Measurements from ENCODE around the gene DRAXIN. TPM values are rescaled to one million over a fixed set of nuclear protein-coding genes. Genes with fewer than 3 reads are reported as not detected.

DRAXIN gene
- total RNA-seq, 1 experiment from 2014 or later = 0.05 TPM

DNA sequence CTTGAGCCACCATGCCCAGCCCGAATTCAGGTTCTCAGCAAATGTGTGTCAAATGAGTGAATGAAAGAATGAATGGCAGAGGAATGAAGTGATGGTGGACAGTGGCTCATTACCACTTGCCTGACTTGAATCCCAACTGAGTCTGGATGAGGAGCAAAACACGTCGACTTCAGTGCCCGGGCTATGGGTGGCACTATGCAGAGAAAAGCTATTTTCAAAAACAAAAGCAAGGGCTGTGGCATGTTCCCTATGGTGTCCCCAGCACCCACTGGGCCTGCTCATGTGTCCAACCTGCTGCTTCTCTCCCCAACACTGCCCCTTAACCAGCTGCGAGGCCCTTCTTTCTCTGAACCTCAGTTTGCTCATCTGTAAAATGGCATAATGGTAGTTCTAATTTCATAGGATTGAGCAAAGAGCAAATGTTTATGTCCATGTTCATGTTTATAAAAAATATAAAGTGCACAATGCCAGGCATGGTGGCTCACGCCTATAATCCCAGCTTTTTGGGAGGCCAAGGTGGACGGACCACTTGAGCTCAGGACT lies 6.2 kb upstream of the DRAXIN start:
- Histone ChIP-seq H3K4me3 (ENCODE audit: low read depth, low read length) (no peak overlapping the region), H3K36me3 (ENCODE audit: control insufficient read depth, insufficient read depth, low read length) (no peaks in the 10 kb centered on the region), H3K27me3 (replicated peaks; ENCODE audit: control insufficient read depth, insufficient read depth, low read length) (peaks cover 1% of the 10 kb centered on the region; the same call in 1 of the 2 replicates), H3K9me3 (no peaks in the 10 kb centered on the region), H3K4me1 (peaks cover 4% of the 10 kb centered on the region; the same call in 1 of the 2 replicates)
- Mint-ChIP-seq H3K4me1 (ENCODE audit: low read depth, unreplicated experiment) (peaks cover 7% of the 10 kb centered on the region), H3K9me3 (ENCODE audit: unreplicated experiment) (no peaks in the 10 kb centered on the region), H3K27me3 (ENCODE audit: insufficient read depth, unreplicated experiment) (peaks cover 7% of the 10 kb centered on the region), H3K36me3 (ENCODE audit: insufficient read depth, unreplicated experiment) (peaks cover 7% of the 10 kb centered on the region), H3K27ac (ENCODE audit: unreplicated experiment) (no peak overlapping the region), H3K4me3 (ENCODE audit: unreplicated experiment) (no peak overlapping the region)
- POLR2A ChIA-PET = no interaction called here
- CTCF ChIA-PET = interaction anchor here (0.7 kb wide), 1 partner anchor 10 kb away, joined by 5 read pairs; no protein-coding TSS in a partner anchor
- no peak for DNase-seq
- no TSS peak for BruUV-seq (replicated peaks)
- intact Hi-C loops (cut with micrococcal nuclease; ENCODE audit: unreplicated experiment) = no loop called here
- no peak for TF ChIP-seq CTCF (IDR thresholded peaks at IDR 0.05; ENCODE audit: insufficient read depth in 1 of 2, low read depth in 1 of 2, low read length in 1 of 2, severe bottlenecking in 1 of 2, unreplicated experiment in 1 of 2)

DNA sequence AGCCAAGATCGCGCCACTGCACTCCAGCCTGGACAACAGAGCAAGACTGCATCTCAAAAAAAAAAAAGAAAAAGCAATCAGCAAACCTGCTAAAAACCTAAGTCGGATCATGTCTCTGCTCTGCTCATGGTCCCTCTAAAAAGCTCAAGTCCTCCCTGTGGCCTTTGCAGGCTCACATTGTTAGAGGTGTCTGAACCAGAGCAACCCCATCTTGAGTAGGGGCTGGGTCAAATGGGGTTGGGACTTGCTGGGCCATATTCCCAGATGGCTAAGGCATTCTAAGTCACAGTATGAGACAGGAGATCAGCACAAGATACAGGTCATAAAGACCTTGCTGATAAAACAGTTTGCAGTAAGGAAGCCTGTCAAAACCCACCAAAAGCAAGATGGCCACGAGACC lies 3.0 kb upstream of the DRAXIN start:
- Histone ChIP-seq H3K27me3 (replicated peaks; ENCODE audit: control insufficient read depth, insufficient read depth, low read length) (no peaks in the 10 kb centered on the region; the same call in 1 of the 2 replicates), H3K4me1 (peaks cover 8% of the 10 kb centered on the region; the same call in 1 of the 2 replicates), H3K9me3 (no peaks in the 10 kb centered on the region), H3K36me3 (ENCODE audit: control insufficient read depth, insufficient read depth, low read length) (no peaks in the 10 kb centered on the region), H3K4me3 (ENCODE audit: low read depth, low read length) (no peak overlapping the region)
- no peak overlapping the region for H3K4me3 Mint-ChIP-seq (ENCODE audit: unreplicated experiment)
- H3K27ac Mint-ChIP-seq (ENCODE audit: unreplicated experiment) = no peak overlapping the region
- H3K36me3 Mint-ChIP-seq (ENCODE audit: insufficient read depth, unreplicated experiment) = no peaks in the 10 kb centered on the region
- TF ChIP-seq CTCF (IDR thresholded peaks at IDR 0.05; ENCODE audit: insufficient read depth in 1 of 2, low read depth in 1 of 2, low read length in 1 of 2, severe bottlenecking in 1 of 2, unreplicated experiment in 1 of 2) = no peak
- no peaks in the 10 kb centered on the region for H3K9me3 Mint-ChIP-seq (ENCODE audit: unreplicated experiment)
- H3K4me1 Mint-ChIP-seq (ENCODE audit: low read depth, unreplicated experiment) = peaks cover 13% of the 10 kb centered on the region
- intact Hi-C loops (cut with micrococcal nuclease; ENCODE audit: unreplicated experiment) = no loop called here
- ChIA-PET CTCF (no interaction called here), POLR2A (no interaction called here)
- BruUV-seq (replicated peaks) = no TSS peak
- DNase-seq = no peak
- peaks cover 20% of the 10 kb centered on the region for H3K27me3 Mint-ChIP-seq (ENCODE audit: insufficient read depth, unreplicated experiment)

DNA sequence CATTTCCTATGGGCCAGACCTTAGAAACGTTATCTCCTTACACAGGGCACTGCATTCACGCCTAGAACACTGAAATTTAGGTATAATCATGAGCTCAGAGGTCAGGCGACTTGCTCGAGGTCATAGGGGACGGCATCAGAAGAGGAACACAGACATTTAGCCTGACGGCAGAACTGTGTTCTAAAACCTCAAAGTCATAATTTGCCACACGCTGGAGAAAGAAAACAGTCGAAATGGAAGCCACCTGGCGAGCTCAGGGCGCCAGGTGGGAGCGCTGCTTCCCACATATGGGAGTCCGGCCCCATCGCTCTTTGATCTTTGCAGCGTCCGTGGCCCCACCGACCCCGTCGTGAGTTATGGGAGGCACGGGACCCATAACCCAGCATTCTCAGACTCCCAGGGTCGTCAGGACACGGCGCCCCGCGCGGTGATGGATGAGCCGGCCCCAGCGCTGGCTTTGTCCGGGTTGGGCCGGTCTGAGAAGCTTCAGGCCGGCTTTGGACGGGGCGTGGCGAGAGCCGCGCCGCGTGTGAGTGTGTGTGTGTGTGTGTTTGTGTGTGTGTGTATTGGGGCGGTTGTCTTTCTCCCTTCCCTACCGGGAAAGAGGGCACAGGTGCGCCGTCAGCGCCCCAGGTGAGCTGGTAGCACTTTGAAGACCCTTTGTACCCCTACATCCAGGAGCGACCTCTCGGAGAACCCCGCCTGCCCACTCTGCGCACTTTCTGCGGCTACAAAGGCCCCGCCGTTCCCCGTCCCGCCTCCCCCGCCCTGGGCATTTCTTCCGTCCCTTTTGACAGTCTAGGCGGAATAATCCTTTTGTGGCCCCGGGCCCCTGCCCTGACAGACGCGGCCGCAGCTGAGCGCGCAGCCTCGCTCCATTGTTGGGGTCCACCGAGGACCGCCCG lies 861 bp upstream of the DRAXIN start:
- Mint-ChIP-seq H3K4me1 (ENCODE audit: low read depth, unreplicated experiment) (peaks cover 13% of the 10 kb centered on the region), H3K27ac (ENCODE audit: unreplicated experiment) (no peak overlapping the region), H3K27me3 (ENCODE audit: insufficient read depth, unreplicated experiment) (peaks cover 25% of the 10 kb centered on the region), H3K9me3 (ENCODE audit: unreplicated experiment) (no peaks in the 10 kb centered on the region), H3K4me3 (ENCODE audit: unreplicated experiment) (peak overlapping the region; percentile 77), H3K36me3 (ENCODE audit: insufficient read depth, unreplicated experiment) (no peaks in the 10 kb centered on the region)
- BruUV-seq (replicated peaks) = no TSS peak
- peak in 1 of 2 experiments; percentile 27 for DNase-seq
- Histone ChIP-seq H3K36me3 (ENCODE audit: control insufficient read depth, insufficient read depth, low read length) (no peaks in the 10 kb centered on the region), H3K4me3 (ENCODE audit: low read depth, low read length) (peak overlapping the region; percentile 42), H3K4me1 (peaks cover 8% of the 10 kb centered on the region; the same call in 1 of the 2 replicates), H3K27me3 (replicated peaks; ENCODE audit: control insufficient read depth, insufficient read depth, low read length) (no peaks in the 10 kb centered on the region; the same call in 1 of the 2 replicates), H3K9me3 (no peaks in the 10 kb centered on the region)
- intact Hi-C loops (cut with micrococcal nuclease; ENCODE audit: unreplicated experiment) = loop anchor here (2.0 kb wide), 1 partner anchor 26 kb away; the partner anchor contains the start of gene FBXO6
- ChIA-PET POLR2A (interaction anchor here (0.5 kb wide), 1 partner anchor 38 kb away, joined by 7 read pairs; no protein-coding TSS in a partner anchor), CTCF (interaction anchor here (1.0 to 1.8 kb wide), 2 partner anchors 27 to 37 kb away, joined by 3 to 7 read pairs; partner anchors contain the start of gene FBXO6)
- TF ChIP-seq CTCF (IDR thresholded peaks at IDR 0.05; ENCODE audit: insufficient read depth in 1 of 2, low read depth in 1 of 2, low read length in 1 of 2, severe bottlenecking in 1 of 2, unreplicated experiment in 1 of 2) = no peak
